ENCODE results near the gene RGS7.

RGS7 gene

DNA sequence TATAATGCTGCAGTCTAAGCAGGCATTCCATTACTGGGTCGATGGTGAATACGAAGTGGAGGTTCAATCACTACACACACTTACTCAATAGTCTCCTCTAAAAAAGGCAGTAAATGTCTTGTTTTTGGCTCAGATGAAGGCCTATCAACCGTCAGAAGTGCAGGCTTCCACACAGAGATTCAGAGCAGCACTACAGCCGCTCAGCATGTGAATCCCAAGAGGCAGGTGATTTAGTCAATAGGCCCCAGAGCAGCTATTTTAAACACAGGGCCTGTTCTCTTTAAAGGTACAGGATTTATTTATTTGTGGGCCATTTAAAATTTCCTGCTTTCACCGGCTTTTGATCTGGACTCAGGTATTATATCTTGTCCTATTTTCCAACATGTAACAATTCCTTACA is 293.7 kb downstream of the RGS7 start:
- Histone ChIP-seq H3K9me3 (ENCODE audit: control insufficient read depth in 2 of 2, low read length in 2 of 2) (no peaks in the 10 kb centered on the region), H3K4me1 (ENCODE audit: control insufficient read depth, insufficient read depth, low read length) (no peaks in the 10 kb centered on the region), H3K9ac (ENCODE audit: low read length in 2 of 2) (no peak overlapping the region), H3K27ac (ENCODE audit: low read length) (no peak overlapping the region), H3K27me3 (ENCODE audit: control insufficient read depth in 1 of 2, insufficient read depth in 2 of 2, low read length in 2 of 2) (no peaks in the 10 kb centered on the region), H3K36me3 (ENCODE audit: control insufficient read depth in 2 of 2, insufficient read depth in 2 of 2, low read length in 2 of 2) (no peaks in the 10 kb centered on the region), H3K4me3 (ENCODE audit: low read length in 2 of 2) (no peak overlapping the region)

DNA sequence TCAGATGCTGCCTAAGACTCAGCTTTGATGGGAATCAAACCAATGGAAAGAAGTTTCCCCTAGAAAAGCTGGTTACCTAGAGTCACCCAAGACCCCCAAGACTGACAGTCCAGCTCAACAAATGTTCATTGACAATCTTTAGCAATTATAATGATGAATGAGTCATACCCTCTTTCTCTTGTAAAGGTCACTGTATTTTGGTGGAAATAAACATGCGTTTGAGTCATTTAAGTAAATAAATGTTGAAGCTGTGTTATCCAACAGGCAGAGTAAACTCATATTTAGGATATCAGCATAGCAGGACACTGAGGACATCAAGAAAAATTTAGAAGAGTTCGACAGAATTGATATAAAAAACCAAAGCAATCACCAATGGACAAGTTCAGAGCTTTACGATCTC is 295.9 kb downstream of the RGS7 start:
- H3K4me1 ChIP-seq (ENCODE audit: control insufficient read depth, insufficient read depth, low read length): no peaks in the 10 kb centered on the region
- no peak overlapping the region for H3K27ac ChIP-seq (ENCODE audit: low read length)
- no peaks in the 10 kb centered on the region for H3K36me3 ChIP-seq (ENCODE audit: control insufficient read depth in 2 of 2, insufficient read depth in 2 of 2, low read length in 2 of 2)
- no peaks in the 10 kb centered on the region for H3K27me3 ChIP-seq (ENCODE audit: control insufficient read depth in 1 of 2, insufficient read depth in 2 of 2, low read length in 2 of 2)
- no peak overlapping the region for H3K9ac ChIP-seq (ENCODE audit: low read length in 2 of 2)
- no peaks in the 10 kb centered on the region for H3K9me3 ChIP-seq (ENCODE audit: control insufficient read depth in 2 of 2, low read length in 2 of 2)
- no peak overlapping the region for H3K4me3 ChIP-seq (ENCODE audit: low read length in 2 of 2)

DNA sequence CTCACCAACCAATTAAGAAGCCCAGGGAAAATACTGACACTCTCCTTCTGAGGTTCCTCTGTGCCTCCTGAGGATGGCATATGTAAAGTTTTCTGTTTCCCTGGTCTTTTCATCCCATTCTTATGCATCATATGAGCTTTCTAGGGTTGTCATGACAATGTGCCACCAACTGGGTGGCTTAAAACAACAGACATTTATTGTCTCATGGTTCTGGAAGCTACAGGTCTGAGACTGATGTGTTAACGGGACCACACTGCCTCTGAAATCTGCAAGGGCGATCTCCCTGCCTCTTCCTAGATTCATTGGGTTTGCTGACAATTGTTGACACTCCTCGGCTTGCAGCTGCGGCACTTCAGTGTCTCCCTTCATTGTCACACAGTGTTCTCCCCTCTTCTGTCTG is 308.4 kb downstream of the RGS7 start:
- Histone ChIP-seq H3K36me3 (ENCODE audit: control insufficient read depth in 2 of 2, insufficient read depth in 2 of 2, low read length in 2 of 2) (no peaks in the 10 kb centered on the region), H3K4me3 (ENCODE audit: low read length in 2 of 2) (no peak overlapping the region), H3K9ac (ENCODE audit: low read length in 2 of 2) (no peak overlapping the region), H3K9me3 (ENCODE audit: control insufficient read depth in 2 of 2, low read length in 2 of 2) (no peaks in the 10 kb centered on the region), H3K27ac (ENCODE audit: low read length) (no peak overlapping the region), H3K27me3 (ENCODE audit: control insufficient read depth in 1 of 2, insufficient read depth in 2 of 2, low read length in 2 of 2) (peaks cover 0 to 2% of the 10 kb centered on the region in 2 donors), H3K4me1 (ENCODE audit: control insufficient read depth, insufficient read depth, low read length) (no peaks in the 10 kb centered on the region)

DNA sequence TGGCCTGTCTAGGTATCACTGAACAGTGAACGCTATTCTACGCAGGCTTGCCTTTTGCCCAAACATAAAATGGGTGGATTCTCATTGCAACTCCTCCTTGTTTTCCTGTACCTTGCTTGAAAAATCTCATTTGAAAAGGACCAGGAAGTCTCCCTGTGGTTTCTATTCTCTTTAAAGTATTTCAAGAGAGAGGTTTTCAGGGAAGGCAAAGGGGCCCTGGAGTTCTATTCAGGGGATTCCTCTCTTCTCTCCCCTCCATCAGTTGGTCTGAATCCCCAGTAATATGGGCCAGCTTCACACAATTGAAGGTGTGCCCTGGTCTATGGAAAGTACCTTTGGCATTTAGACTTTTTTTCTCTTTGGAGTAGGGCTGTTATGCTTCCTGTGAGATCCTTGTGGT is 311.3 kb downstream of the RGS7 start:
- peaks cover 0 to 2% of the 10 kb centered on the region in 2 donors for H3K27me3 ChIP-seq (ENCODE audit: control insufficient read depth in 1 of 2, insufficient read depth in 2 of 2, low read length in 2 of 2)
- H3K27ac ChIP-seq (ENCODE audit: low read length): no peak overlapping the region
- peaks cover 0 to 2% of the 10 kb centered on the region in 2 donors for H3K9me3 ChIP-seq (ENCODE audit: control insufficient read depth in 2 of 2, low read length in 2 of 2)
- no peak overlapping the region for H3K9ac ChIP-seq (ENCODE audit: low read length in 2 of 2)
- H3K36me3 ChIP-seq (ENCODE audit: control insufficient read depth in 2 of 2, insufficient read depth in 2 of 2, low read length in 2 of 2): no peaks in the 10 kb centered on the region
- no peaks in the 10 kb centered on the region for H3K4me1 ChIP-seq (ENCODE audit: control insufficient read depth, insufficient read depth, low read length)
- H3K4me3 ChIP-seq (ENCODE audit: low read length in 2 of 2): no peak overlapping the region

DNA sequence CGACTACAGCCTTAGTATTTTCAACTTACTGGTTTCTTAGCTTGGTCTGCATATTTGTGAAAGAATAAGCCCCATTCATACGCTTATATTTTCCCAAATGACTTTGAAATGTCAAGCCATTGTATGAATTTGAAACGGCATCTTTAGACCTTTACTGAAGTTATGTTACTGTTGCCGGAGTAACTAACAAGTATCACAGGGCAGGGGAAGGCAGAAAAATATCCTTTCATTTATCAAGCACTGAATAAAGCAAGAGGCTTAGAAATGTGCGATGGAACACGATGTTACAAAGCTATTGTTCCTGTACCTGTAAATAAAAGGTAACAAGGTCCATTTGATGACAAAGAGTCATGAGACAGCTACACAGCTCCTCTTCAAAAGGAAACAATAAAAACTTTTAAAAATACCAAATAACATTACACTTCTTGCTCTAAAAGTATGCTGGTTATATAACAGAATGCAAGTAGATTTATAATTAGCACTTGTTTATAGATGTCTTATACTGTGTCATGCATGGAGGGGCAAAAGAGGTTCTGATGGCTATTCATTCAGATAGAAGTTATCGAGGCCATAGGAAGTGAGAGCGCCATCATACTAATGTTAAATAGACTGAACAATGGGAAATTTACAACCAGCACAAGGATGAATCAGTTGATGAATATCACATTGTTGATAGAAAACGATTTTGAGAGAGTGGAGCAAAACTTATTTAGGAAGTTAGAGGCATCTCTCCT is 322.6 kb downstream of the RGS7 start:
- no peak overlapping the region for H3K27ac ChIP-seq (ENCODE audit: low read length)
- H3K4me1 ChIP-seq (ENCODE audit: control insufficient read depth, insufficient read depth, low read length): no peaks in the 10 kb centered on the region
- H3K36me3 ChIP-seq (ENCODE audit: control insufficient read depth in 2 of 2, insufficient read depth in 2 of 2, low read length in 2 of 2): no peaks in the 10 kb centered on the region
- H3K9me3 ChIP-seq (ENCODE audit: control insufficient read depth in 2 of 2, low read length in 2 of 2): no peaks in the 10 kb centered on the region
- no peak overlapping the region for H3K9ac ChIP-seq (ENCODE audit: low read length in 2 of 2)
- no peaks in the 10 kb centered on the region for H3K27me3 ChIP-seq (ENCODE audit: control insufficient read depth in 1 of 2, insufficient read depth in 2 of 2, low read length in 2 of 2)
- H3K4me3 ChIP-seq (ENCODE audit: low read length in 2 of 2): no peak overlapping the region

DNA sequence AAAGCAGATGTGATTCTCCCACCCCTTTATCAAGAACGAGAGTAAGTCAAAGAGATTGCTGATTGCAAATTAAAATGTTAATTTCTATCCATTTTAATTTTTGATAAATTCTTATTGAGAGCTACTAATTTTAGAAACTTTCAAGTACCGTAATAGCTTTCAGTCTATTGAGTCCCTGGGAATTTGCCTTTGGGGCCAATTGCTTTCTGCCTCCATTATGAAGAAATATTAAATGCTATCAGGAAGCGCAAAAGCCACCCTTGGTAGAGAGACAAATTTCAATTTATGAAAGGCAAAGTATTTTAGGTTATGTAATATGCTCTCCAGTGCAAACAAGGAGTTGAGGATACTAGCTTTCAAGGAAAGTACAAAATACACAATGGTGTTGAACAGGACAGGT is 332.2 kb downstream of the RGS7 start:
- Histone ChIP-seq H3K36me3 (ENCODE audit: control insufficient read depth in 2 of 2, insufficient read depth in 2 of 2, low read length in 2 of 2) (no peaks in the 10 kb centered on the region), H3K4me3 (ENCODE audit: low read length in 2 of 2) (no peak overlapping the region), H3K27ac (ENCODE audit: low read length) (no peak overlapping the region), H3K9ac (ENCODE audit: low read length in 2 of 2) (no peak overlapping the region), H3K4me1 (ENCODE audit: control insufficient read depth, insufficient read depth, low read length) (no peaks in the 10 kb centered on the region), H3K9me3 (ENCODE audit: control insufficient read depth in 2 of 2, low read length in 2 of 2) (no peaks in the 10 kb centered on the region), H3K27me3 (ENCODE audit: control insufficient read depth in 1 of 2, insufficient read depth in 2 of 2, low read length in 2 of 2) (no peaks in the 10 kb centered on the region)

DNA sequence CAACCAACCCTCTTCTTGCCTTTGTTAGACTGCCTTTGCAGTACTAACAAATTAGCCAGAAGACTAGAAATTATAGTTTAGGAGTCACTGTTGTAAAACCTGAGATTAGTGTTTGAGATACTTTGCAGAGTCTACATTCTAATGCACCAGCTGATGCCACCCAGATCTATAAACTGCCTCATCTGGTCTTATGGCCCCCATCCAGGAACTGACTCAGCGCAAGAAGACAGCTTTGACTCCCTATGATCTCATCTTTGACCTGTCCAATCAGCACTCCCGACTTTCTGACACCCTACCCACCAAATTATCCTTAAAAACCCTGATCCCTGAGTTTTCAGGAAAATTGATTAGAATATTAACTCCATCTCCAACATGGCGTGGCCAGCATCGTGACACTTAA is 334.6 kb downstream of the RGS7 start:
- Histone ChIP-seq H3K36me3 (ENCODE audit: control insufficient read depth in 2 of 2, insufficient read depth in 2 of 2, low read length in 2 of 2) (no peaks in the 10 kb centered on the region), H3K9ac (ENCODE audit: low read length in 2 of 2) (no peak overlapping the region), H3K27ac (ENCODE audit: low read length) (no peak overlapping the region), H3K4me1 (ENCODE audit: control insufficient read depth, insufficient read depth, low read length) (no peaks in the 10 kb centered on the region), H3K27me3 (ENCODE audit: control insufficient read depth in 1 of 2, insufficient read depth in 2 of 2, low read length in 2 of 2) (no peaks in the 10 kb centered on the region), H3K4me3 (ENCODE audit: low read length in 2 of 2) (no peak overlapping the region), H3K9me3 (ENCODE audit: control insufficient read depth in 2 of 2, low read length in 2 of 2) (peaks cover 0 to 4% of the 10 kb centered on the region in 2 donors)

DNA sequence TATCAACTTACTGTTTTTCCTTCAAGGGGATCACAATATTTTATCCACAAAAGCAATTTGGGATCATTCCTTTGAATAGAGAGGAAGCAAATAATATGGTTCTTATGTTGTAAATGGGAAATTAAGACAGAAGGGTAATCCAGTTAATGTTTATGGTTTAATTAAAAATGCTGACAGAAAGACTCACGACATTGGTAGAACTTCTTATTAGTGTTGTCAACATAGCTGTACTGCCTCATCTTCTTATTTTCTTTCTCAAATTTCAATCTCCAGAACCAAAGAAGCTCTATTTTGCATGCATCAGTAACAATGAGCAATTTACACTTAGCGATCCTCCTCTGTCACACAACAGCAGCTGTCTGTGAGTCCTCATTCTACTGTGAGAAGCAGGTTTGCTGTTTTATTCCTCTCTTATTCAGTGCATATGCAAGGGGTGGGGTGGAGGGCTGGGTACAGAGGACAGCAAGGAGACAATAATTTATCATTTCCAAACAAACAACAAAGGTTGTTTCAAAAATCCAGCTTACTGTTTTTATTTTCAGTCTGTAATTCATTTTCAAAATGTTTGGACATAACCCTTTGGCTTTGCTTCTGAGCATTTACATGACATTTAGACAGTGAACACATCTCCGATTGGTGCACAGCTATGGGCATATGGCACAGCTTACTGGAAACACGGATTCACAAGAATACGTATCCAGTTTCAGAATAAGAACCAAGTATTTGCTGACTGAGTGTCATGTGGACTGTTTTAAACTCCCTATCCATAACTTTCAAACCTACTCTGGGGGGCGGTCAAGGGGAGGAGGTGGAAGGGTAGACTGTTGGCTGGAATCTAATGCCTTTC is 335.9 kb downstream of the RGS7 start:
- no peak overlapping the region for H3K9ac ChIP-seq (ENCODE audit: low read length in 2 of 2)
- no peaks in the 10 kb centered on the region for H3K27me3 ChIP-seq (ENCODE audit: control insufficient read depth in 1 of 2, insufficient read depth in 2 of 2, low read length in 2 of 2)
- H3K9me3 ChIP-seq (ENCODE audit: control insufficient read depth in 2 of 2, low read length in 2 of 2): peaks cover 0 to 4% of the 10 kb centered on the region in 2 donors
- no peaks in the 10 kb centered on the region for H3K4me1 ChIP-seq (ENCODE audit: control insufficient read depth, insufficient read depth, low read length)
- H3K4me3 ChIP-seq (ENCODE audit: low read length in 2 of 2): no peak overlapping the region
- no peaks in the 10 kb centered on the region for H3K36me3 ChIP-seq (ENCODE audit: control insufficient read depth in 2 of 2, insufficient read depth in 2 of 2, low read length in 2 of 2)
- no peak overlapping the region for H3K27ac ChIP-seq (ENCODE audit: low read length)

DNA sequence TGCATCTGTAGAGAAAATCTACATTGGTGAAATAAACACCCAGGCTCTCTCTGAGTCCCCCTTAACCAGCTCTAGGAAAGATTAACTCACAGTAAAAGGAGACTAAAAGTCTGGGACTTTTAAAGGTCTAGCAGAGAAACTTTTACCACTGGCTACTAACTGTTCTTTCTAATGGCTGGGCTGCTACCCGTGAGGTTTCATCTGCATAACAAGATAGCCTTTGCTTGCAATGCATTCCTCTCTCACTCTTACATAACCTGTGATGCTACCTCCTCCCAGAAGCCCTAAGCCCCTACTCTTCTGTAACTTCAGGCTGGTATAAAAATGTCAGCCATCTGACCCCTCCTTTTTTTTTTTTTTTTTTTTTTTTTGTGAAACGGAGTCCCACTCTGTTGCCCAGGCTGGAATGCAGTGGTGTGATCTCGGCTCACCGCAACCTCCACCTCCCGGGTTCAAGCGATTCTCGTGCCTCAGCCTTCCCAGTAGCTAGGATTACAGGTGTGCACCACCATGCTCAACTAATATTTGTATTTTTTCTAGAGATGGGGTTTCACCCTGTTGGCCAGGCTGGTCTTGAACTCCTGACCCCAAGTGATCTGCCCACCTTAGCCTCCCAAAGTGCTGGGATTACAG is 344.2 kb downstream of the RGS7 start:
- H3K27me3 ChIP-seq (ENCODE audit: control insufficient read depth in 1 of 2, insufficient read depth in 2 of 2, low read length in 2 of 2): no peaks in the 10 kb centered on the region
- no peaks in the 10 kb centered on the region for H3K36me3 ChIP-seq (ENCODE audit: control insufficient read depth in 2 of 2, insufficient read depth in 2 of 2, low read length in 2 of 2)
- no peak overlapping the region for H3K27ac ChIP-seq (ENCODE audit: low read length)
- H3K9me3 ChIP-seq (ENCODE audit: control insufficient read depth in 2 of 2, low read length in 2 of 2): no peaks in the 10 kb centered on the region
- no peaks in the 10 kb centered on the region for H3K4me1 ChIP-seq (ENCODE audit: control insufficient read depth, insufficient read depth, low read length)
- H3K9ac ChIP-seq (ENCODE audit: low read length in 2 of 2): no peak overlapping the region
- H3K4me3 ChIP-seq (ENCODE audit: low read length in 2 of 2): no peak overlapping the region

DNA sequence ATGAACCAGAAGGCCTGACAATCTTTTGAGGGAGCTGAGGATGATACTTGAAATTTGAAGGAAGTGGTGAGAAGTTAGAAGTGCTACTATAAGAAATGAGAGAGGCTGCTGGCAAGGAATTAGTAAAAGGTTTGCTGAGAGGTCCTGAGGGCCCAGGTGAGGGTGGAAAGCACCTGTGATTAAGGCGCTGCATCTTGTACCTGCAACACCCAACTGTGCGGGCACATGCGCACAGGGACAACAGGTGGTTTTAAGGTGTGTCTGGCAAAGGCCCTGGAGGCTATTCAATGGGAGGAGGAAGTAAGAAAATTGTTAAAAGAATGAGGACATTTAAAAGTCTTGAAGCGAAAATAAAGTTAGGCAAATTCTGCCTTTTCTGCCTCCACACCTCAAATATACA is 349.3 kb downstream of the RGS7 start:
- Histone ChIP-seq H3K27me3 (ENCODE audit: control insufficient read depth in 1 of 2, insufficient read depth in 2 of 2, low read length in 2 of 2) (no peaks in the 10 kb centered on the region), H3K4me1 (ENCODE audit: control insufficient read depth, insufficient read depth, low read length) (no peaks in the 10 kb centered on the region), H3K9me3 (ENCODE audit: control insufficient read depth in 2 of 2, low read length in 2 of 2) (no peaks in the 10 kb centered on the region), H3K27ac (ENCODE audit: low read length) (no peak overlapping the region), H3K36me3 (ENCODE audit: control insufficient read depth in 2 of 2, insufficient read depth in 2 of 2, low read length in 2 of 2) (no peaks in the 10 kb centered on the region), H3K9ac (ENCODE audit: low read length in 2 of 2) (no peak overlapping the region), H3K4me3 (ENCODE audit: low read length in 2 of 2) (no peak overlapping the region)

Data from stomach smooth muscle (tissue), 2 donors.